SK-N-SH (cell line): ENCODE data around the gene TMTC2. TPM values are rescaled to one million over a fixed set of nuclear protein-coding genes. Genes with fewer than 3 reads are reported as not detected.

Experiments
- CTCF ChIA-PET: fragments of 300-600, 350-600 bp; formaldehyde crosslinking; extraction: SDS; loops from one replicate; lab custom pipeline; 2021; lab: Yijun Ruan, JAX
- POLR2A ChIA-PET: fragments of 350-600 bp; sonication (Branson Sonifier 250); formaldehyde crosslinking; extraction: SDS; loops from one replicate; lab custom pipeline; 2020; ENCODE audit warnings: antibody characterized with exemption, inconsistent platforms; lab: Yijun Ruan, JAX
- DNase-seq: peaks from one replicate; pipeline ENCODE4 v3.0.0; 2012
- H2AFZ ChIP-seq: fragments of 200-600 bp; sonication (generic); 2 replicates; pipeline ENCODE4 v1.8.1; 2016; ENCODE audit warnings: antibody characterized with exemption, mild to moderate bottlenecking, low read depth
- H3F3A ChIP-seq: fragments of 200-600 bp; sonication (generic); replicated peaks from 2 replicates; pipeline ENCODE3; 2016; ENCODE audit warnings: antibody characterized with exemption, mild to moderate bottlenecking; ENCODE audit not compliant: insufficient read depth
- H3K27ac ChIP-seq, 2 experiments: fragments of 200-500 bp in 1 of 2; fragments of 200-600 bp in 1 of 2; sonication (Bioruptor generic) in 1 of 2; sonication (generic), shearing (Covaris generic) in 1 of 2; 2 replicates each; pipeline versions ENCODE4 v1.5.1 to v1.6.1; 2014 to 2016; ENCODE audit warnings: low read depth in 2 of 2, inconsistent platforms in 1 of 2, low read length in 1 of 2, mild to moderate bottlenecking in 1 of 2, mixed read lengths in 1 of 2
- H3K27me3 ChIP-seq: fragments of 200-600 bp; sonication (generic), shearing (Covaris generic); 2 replicates; pipeline ENCODE4 v1.6.1; 2016; ENCODE audit warnings: mixed run types; ENCODE audit not compliant: insufficient read depth
- H3K36me3 ChIP-seq, 2 experiments: fragments of 200-500 bp in 1 of 2; fragments of 200-600 bp in 1 of 2; sonication (Bioruptor generic) in 1 of 2; sonication (generic) in 1 of 2; replicated peaks in 1 of 2; 2 replicates each; pipeline versions ENCODE3 to v1.5.1; 2014 to 2016; ENCODE audit warnings: low read length in 1 of 2, mild to moderate bottlenecking in 1 of 2; ENCODE audit not compliant: insufficient read depth in 2 of 2, control insufficient read depth in 1 of 2
- H3K4me1 ChIP-seq, 2 experiments: fragments of 200-500 bp in 1 of 2; fragments of 200-600 bp in 1 of 2; sonication (Bioruptor generic) in 1 of 2; sonication (generic), shearing (Covaris generic) in 1 of 2; 2 replicates each; pipeline versions ENCODE4 v1.5.1 to v1.6.1; 2014 to 2016; ENCODE audit warnings: low read depth in 1 of 2, low read length in 1 of 2, mixed run types in 1 of 2; ENCODE audit not compliant: insufficient read depth in 2 of 2, control insufficient read depth in 1 of 2
- H3K4me2 ChIP-seq: fragments of 200-600 bp; sonication (generic), shearing (Covaris generic); 2 replicates; pipeline ENCODE4 v1.6.1; 2017; ENCODE audit warnings: mixed run types
- H3K4me3 ChIP-seq, 2 experiments: fragments of 200-500 bp in 1 of 2; fragments of 200-600 bp in 1 of 2; sonication (Bioruptor generic) in 1 of 2; sonication (generic), shearing (Covaris generic) in 1 of 2; 2 replicates each; pipeline versions ENCODE4 v1.5.1 to v1.8.1; 2014 to 2016; ENCODE audit warnings: low read depth in 2 of 2, inconsistent platforms in 1 of 2, low read length in 1 of 2, mild to moderate bottlenecking in 1 of 2, mixed read lengths in 1 of 2, moderate library complexity in 1 of 2
- H3K79me2 ChIP-seq: fragments of 200-600 bp; sonication (generic); 2 replicates; pipeline ENCODE4 v1.8.1; 2017; ENCODE audit warnings: mild to moderate bottlenecking; ENCODE audit not compliant: insufficient read depth
- H3K9ac ChIP-seq: fragments of 200-600 bp; sonication (generic); 2 replicates; pipeline ENCODE4 v1.6.1; 2017; ENCODE audit warnings: mixed run types
- H3K9me2 ChIP-seq: fragments of 200-600 bp; sonication (generic); 2 replicates; pipeline ENCODE4 v1.6.1; 2017; ENCODE audit warnings: mixed run types
- H3K9me3 ChIP-seq: fragments of 200-600 bp; sonication (generic); 2 replicates; pipeline ENCODE4 v1.6.1; 2017; ENCODE audit warnings: mixed run types, mild to moderate bottlenecking, moderate library complexity
- H4K20me1 ChIP-seq: fragments of 200-600 bp; sonication (generic); 2 replicates; pipeline ENCODE4 v1.6.1; 2017; ENCODE audit warnings: mild to moderate bottlenecking, mixed run types; ENCODE audit not compliant: insufficient read depth
- FOSL2 ChIP-seq: IDR thresholded peaks from 2 replicates; pipeline ENCODE4 v1.4.0; 2012; ENCODE audit warnings: low read depth, mild to moderate bottlenecking, moderate library complexity, borderline replicate concordance
- FOXJ3 ChIP-seq: sonication (generic); formaldehyde crosslinking; IDR thresholded peaks from 2 replicates; pipeline ENCODE4 v1.5.1; 2020; ENCODE audit warnings: mild to moderate bottlenecking, missing genetic modification reagents
- NRF1 ChIP-seq: IDR thresholded peaks from 2 replicates; pipeline ENCODE4 v1.6.1; 2012; ENCODE audit warnings: low read depth, mild to moderate bottlenecking, low read length
- RFX5 ChIP-seq: IDR thresholded peaks from 2 replicates; pipeline ENCODE4 v1.6.1; 2012; ENCODE audit warnings: mild to moderate bottlenecking, improper control_type of control experiment, low read length
- WGBS: methylation state at CpG from one replicate; pipeline ENCODE4 v1.1.6; 2017; ENCODE audit warnings: low lambda C conversion rate; 5-methylcytosine and 5-hydroxymethylcytosine counted together
- polyA plus RNA-seq, 3 experiments: library from polyadenylated mRNA; depleted of rRNA; stranded (reverse); fragments of >200 nt; gene quantifications; 2 replicates each; pipeline ENCODE4 v1.2.3, GENCODE V29; 2012
- TF ChIP-seq, protein P1 (sequence below): IDR thresholded peaks from 2 replicates; pipeline ENCODE4 v1.4.0; 2012; ENCODE audit warnings: low read depth
- TF ChIP-seq, protein P2 (sequence below): fragments of 200-600 bp; sonication (generic); IDR thresholded peaks from 2 replicates; pipeline ENCODE4 v1.6.1; 2017; ENCODE audit warnings: antibody characterized with exemption, mild to moderate bottlenecking, moderate library complexity
- TF ChIP-seq, protein P3 (sequence below): IDR thresholded peaks from 2 replicates; pipeline ENCODE4 v1.4.0; 2012; ENCODE audit warnings: low read depth, borderline replicate concordance
- TF ChIP-seq, protein P4 (sequence below): IDR thresholded peaks from 2 replicates; pipeline ENCODE4 v1.4.0; 2012; ENCODE audit warnings: low read depth, borderline replicate concordance
- TF ChIP-seq, protein P5 (sequence below): fragments of 150-350 bp; IDR thresholded peaks from 2 replicates; pipeline ENCODE4 v1.6.1; 2017; ENCODE audit warnings: antibody characterized with exemption, low read length, low read depth, borderline replicate concordance

TMTC2 gene
- polyA plus RNA-seq, 1 of the 3 experiments (the other 2 are of a cell fraction) = 4.1 TPM

DNA sequence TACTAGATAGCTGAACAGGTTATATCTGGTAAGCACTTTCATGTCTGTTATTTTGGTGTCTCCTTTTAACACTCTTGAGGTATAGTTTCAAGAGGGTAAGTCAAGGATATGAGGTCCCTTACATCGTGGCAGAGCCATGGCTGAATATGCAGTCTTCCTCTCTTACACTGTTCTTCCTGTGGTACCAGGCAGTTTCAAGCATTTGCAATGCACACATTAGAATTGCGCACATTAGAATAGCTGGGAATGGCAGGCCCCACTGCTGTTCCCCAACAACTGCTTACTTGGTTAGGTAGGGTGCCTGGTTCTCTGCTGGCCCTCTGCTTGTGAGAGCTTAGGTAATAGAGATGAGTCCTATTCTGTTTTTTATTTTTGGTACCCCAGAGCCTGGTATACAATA lies 41.2 kb downstream of the TMTC2 start:
- 86% methylated on average over 2 of the region's 2 CpGs for WGBS
- Histone ChIP-seq H3K9ac (no peak overlapping the region), H3K36me3 (no peaks in the 10 kb centered on the region), H3K27me3 (no peaks in the 10 kb centered on the region), H3K9me3 (no peaks in the 10 kb centered on the region), H3K4me2 (no peak overlapping the region), H3K79me2 (no peaks in the 10 kb centered on the region), H3K4me3 (no peak overlapping the region), H3K27ac (no peak overlapping the region), H4K20me1 (no peaks in the 10 kb centered on the region), H3F3A (no peaks in the 10 kb centered on the region), H2AFZ (no peak overlapping the region), H3K9me2 (no peaks in the 10 kb centered on the region), H3K4me1 (peaks cover 0 to 9% of the 10 kb centered on the region in 2 experiments; a peak in 2 of 4 replicates)
- ChIA-PET POLR2A (interaction anchor here (0.7 kb wide), 1 partner anchor 69 kb away, joined by 3 read pairs; no protein-coding TSS in a partner anchor), CTCF (interaction anchor here (0.6 kb wide), 1 partner anchor 809 kb away, joined by 3 read pairs; no protein-coding TSS in a partner anchor)
- TF ChIP-seq, protein P1, sequence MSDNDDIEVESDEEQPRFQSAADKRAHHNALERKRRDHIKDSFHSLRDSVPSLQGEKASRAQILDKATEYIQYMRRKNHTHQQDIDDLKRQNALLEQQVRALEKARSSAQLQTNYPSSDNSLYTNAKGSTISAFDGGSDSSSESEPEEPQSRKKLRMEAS = no peak
- TF ChIP-seq RFX5 (no peak), FOXJ3 (CRISPR knock-in tag) (no peak), FOSL2 (no peak), NRF1 (no peak)
- TF ChIP-seq, protein P2, sequence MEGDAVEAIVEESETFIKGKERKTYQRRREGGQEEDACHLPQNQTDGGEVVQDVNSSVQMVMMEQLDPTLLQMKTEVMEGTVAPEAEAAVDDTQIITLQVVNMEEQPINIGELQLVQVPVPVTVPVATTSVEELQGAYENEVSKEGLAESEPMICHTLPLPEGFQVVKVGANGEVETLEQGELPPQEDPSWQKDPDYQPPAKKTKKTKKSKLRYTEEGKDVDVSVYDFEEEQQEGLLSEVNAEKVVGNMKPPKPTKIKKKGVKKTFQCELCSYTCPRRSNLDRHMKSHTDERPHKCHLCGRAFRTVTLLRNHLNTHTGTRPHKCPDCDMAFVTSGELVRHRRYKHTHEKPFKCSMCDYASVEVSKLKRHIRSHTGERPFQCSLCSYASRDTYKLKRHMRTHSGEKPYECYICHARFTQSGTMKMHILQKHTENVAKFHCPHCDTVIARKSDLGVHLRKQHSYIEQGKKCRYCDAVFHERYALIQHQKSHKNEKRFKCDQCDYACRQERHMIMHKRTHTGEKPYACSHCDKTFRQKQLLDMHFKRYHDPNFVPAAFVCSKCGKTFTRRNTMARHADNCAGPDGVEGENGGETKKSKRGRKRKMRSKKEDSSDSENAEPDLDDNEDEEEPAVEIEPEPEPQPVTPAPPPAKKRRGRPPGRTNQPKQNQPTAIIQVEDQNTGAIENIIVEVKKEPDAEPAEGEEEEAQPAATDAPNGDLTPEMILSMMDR = no peak
- DNase-seq = no peak

DNA sequence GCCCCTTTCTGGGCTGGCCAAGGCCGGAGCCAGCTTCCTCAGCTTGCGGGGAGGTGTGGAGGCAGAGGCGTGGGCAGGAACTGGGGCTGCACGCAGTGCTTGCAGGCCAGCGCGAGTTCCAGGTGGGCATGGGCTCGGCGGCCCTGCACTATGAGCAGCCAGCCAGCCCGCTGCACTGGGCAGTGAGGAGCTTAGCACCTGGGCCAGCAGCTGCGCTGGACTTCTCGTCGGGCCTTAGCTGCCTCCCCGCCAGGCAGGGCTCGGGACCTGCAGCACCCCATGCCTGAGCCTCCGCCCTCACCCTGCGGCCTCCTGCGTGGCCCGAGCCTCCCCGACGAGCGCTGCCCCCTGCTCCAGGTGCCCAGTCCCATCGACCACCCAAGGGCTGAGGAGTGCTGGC lies 42.0 kb downstream of the TMTC2 start:
- TF ChIP-seq, protein P3, sequence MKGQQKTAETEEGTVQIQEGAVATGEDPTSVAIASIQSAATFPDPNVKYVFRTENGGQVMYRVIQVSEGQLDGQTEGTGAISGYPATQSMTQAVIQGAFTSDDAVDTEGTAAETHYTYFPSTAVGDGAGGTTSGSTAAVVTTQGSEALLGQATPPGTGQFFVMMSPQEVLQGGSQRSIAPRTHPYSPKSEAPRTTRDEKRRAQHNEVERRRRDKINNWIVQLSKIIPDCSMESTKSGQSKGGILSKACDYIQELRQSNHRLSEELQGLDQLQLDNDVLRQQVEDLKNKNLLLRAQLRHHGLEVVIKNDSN = no peak
- TF ChIP-seq, protein P4, sequence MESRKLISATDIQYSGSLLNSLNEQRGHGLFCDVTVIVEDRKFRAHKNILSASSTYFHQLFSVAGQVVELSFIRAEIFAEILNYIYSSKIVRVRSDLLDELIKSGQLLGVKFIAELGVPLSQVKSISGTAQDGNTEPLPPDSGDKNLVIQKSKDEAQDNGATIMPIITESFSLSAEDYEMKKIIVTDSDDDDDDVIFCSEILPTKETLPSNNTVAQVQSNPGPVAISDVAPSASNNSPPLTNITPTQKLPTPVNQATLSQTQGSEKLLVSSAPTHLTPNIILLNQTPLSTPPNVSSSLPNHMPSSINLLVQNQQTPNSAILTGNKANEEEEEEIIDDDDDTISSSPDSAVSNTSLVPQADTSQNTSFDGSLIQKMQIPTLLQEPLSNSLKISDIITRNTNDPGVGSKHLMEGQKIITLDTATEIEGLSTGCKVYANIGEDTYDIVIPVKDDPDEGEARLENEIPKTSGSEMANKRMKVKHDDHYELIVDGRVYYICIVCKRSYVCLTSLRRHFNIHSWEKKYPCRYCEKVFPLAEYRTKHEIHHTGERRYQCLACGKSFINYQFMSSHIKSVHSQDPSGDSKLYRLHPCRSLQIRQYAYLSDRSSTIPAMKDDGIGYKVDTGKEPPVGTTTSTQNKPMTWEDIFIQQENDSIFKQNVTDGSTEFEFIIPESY = no peak
- TF ChIP-seq, protein P5, sequence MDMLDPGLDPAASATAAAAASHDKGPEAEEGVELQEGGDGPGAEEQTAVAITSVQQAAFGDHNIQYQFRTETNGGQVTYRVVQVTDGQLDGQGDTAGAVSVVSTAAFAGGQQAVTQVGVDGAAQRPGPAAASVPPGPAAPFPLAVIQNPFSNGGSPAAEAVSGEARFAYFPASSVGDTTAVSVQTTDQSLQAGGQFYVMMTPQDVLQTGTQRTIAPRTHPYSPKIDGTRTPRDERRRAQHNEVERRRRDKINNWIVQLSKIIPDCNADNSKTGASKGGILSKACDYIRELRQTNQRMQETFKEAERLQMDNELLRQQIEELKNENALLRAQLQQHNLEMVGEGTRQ = no peak
- no peak for TF ChIP-seq RFX5
- Histone ChIP-seq H3K9ac (no peak overlapping the region), H3K4me3 (no peak overlapping the region), H3K79me2 (no peaks in the 10 kb centered on the region), H3K9me3 (no peaks in the 10 kb centered on the region), H3K4me1 (peaks cover 0 to 9% of the 10 kb centered on the region in 2 experiments; a peak in 2 of 4 replicates), H3F3A (no peaks in the 10 kb centered on the region), H2AFZ (no peak overlapping the region), H3K4me2 (no peak overlapping the region), H3K36me3 (peaks cover 0 to 4% of the 10 kb centered on the region in 2 experiments), H3K27me3 (no peaks in the 10 kb centered on the region), H3K9me2 (no peaks in the 10 kb centered on the region), H4K20me1 (no peaks in the 10 kb centered on the region), H3K27ac (no peak overlapping the region)
- no peak for DNase-seq
- ChIA-PET POLR2A (no interaction called here), CTCF (interaction anchor here (1.1 kb wide), 1 partner anchor 9 kb away, joined by 3 read pairs; no protein-coding TSS in a partner anchor)
- 87% methylated on average over 3 of the region's 22 CpGs for WGBS
